OCI-LY7 (cell line): ENCODE data around the gene AP1S1.

Source experiments
- EZH2phosphoT487 ChIP-seq: fragments of 200-600 bp; sonication (generic); IDR thresholded peaks from 2 replicates; pipeline ENCODE4 v1.6.1; 2018; ENCODE audit warnings: low read depth, borderline replicate concordance, mild to moderate bottlenecking, mixed run types, antibody characterized with exemption, low read length, moderate library complexity, mixed read lengths
- TF ChIP-seq, protein P1 (sequence below): fragments of 200-600 bp; sonication (generic); conservative IDR thresholded peaks from 2 replicates; pipeline ENCODE4 v1.5.1; 2014; ENCODE audit warnings: mild to moderate bottlenecking, antibody characterized with exemption, low read length, moderate library complexity, mixed read lengths

DNA sequence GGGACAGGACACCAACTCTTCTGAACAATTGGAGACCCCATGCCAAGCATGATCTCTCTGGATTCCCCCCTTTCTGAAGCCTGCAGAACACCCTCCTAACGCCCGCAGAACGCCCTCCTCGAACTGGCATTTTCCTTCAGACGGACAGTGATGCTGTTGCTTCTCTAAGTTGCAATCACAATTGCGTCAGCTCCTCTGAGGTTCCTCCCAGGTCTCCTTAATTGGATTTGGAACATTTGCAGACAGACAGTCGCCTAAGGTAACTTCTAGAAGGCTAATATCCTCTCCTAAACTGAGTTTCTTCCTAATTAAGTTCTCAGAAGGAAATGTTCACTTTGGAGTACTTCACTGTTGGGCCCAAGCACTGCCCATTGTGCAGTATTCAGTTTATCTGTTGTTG is 47.9 kb upstream of the AP1S1 start:
- TF ChIP-seq, protein P1, sequence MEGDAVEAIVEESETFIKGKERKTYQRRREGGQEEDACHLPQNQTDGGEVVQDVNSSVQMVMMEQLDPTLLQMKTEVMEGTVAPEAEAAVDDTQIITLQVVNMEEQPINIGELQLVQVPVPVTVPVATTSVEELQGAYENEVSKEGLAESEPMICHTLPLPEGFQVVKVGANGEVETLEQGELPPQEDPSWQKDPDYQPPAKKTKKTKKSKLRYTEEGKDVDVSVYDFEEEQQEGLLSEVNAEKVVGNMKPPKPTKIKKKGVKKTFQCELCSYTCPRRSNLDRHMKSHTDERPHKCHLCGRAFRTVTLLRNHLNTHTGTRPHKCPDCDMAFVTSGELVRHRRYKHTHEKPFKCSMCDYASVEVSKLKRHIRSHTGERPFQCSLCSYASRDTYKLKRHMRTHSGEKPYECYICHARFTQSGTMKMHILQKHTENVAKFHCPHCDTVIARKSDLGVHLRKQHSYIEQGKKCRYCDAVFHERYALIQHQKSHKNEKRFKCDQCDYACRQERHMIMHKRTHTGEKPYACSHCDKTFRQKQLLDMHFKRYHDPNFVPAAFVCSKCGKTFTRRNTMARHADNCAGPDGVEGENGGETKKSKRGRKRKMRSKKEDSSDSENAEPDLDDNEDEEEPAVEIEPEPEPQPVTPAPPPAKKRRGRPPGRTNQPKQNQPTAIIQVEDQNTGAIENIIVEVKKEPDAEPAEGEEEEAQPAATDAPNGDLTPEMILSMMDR: no peak
- no peak for TF ChIP-seq EZH2phosphoT487
